Suprapubic skin (tissue), 4 donors: Measurements from ENCODE around the gene PABPN1.

Experiments used
- EP300 ChIP-seq: sonication (generic); formaldehyde crosslinking; IDR thresholded peaks from one replicate; pipeline ENCODE4 v1.6.1; 2017; ENCODE audit warnings: antibody characterized with exemption
- POLR2A ChIP-seq, 2 donors: fragments of 450-650 bp; IDR thresholded peaks; one replicate each; pipeline ENCODE4 v1.6.1; 2017; ENCODE audit warnings: antibody characterized with exemption in 2 of 2, mild to moderate bottlenecking in 2 of 2, moderate library complexity in 2 of 2
- POLR2AphosphoS5 ChIP-seq, 3 donors: sonication (generic); formaldehyde crosslinking; IDR thresholded peaks; one replicate each; pipeline ENCODE4 v1.6.1; 2017; ENCODE audit warnings: antibody characterized with exemption in 3 of 3
- TF ChIP-seq, protein P1 (sequence below), 2 donors: fragments of 200-600 bp in 1 of 2; fragments of 450-650 bp in 1 of 2; sonication (generic) in 1 of 2; IDR thresholded peaks; one replicate each; pipeline ENCODE4 v1.5.1; 2016 to 2019; ENCODE audit warnings: antibody characterized with exemption in 2 of 2, mild to moderate bottlenecking in 1 of 2, moderate library complexity in 1 of 2

DNA sequence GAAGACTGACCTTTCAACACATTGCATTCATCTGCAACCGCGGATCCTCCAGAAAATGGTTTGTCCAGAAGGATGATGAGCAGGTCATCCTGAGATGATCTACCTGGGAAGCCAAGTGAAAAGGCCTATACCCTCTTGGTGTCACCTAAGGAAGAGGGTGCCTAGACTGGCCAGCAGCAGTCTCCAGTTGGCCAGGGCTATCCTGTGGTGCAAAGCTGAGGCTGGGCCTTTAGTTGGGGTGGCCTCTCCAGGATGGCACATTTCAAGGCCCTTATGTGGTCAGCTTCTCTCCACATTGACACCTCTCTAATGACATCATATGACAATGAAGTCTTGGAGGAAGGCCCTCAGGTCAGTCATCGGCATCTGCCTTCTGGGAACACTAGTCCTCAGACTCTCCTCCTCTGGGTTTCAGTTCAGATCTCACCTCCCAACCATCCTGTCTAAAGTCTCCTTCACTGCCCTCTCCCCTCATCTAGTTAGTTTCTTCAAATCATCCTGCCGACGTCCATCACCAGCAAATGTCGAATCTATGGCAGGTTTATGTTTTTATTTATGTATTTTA, 34.7 kb downstream of the PABPN1 start:
- no peak for TF ChIP-seq POLR2A (IDR thresholded peaks at IDR 0.05)
- TF ChIP-seq, protein P1, sequence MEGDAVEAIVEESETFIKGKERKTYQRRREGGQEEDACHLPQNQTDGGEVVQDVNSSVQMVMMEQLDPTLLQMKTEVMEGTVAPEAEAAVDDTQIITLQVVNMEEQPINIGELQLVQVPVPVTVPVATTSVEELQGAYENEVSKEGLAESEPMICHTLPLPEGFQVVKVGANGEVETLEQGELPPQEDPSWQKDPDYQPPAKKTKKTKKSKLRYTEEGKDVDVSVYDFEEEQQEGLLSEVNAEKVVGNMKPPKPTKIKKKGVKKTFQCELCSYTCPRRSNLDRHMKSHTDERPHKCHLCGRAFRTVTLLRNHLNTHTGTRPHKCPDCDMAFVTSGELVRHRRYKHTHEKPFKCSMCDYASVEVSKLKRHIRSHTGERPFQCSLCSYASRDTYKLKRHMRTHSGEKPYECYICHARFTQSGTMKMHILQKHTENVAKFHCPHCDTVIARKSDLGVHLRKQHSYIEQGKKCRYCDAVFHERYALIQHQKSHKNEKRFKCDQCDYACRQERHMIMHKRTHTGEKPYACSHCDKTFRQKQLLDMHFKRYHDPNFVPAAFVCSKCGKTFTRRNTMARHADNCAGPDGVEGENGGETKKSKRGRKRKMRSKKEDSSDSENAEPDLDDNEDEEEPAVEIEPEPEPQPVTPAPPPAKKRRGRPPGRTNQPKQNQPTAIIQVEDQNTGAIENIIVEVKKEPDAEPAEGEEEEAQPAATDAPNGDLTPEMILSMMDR (IDR thresholded peaks at IDR 0.05) = no peak
- no peak for TF ChIP-seq EP300
- TF ChIP-seq POLR2AphosphoS5 (IDR thresholded peaks at IDR 0.05) = no peak
